ENCODE measurements around the gene MATN3. TPM values are rescaled to one million over a fixed set of nuclear protein-coding genes. Genes with fewer than 3 reads are reported as not detected.

The MATN3 gene
- total RNA-seq, 1 donor, result 3.0 TPM

GRCh38 chr2:20016346-20016745, 3.9 kb upstream of the MATN3 start:
- H3K4me3 ChIP-seq (ENCODE audit: low read depth, low read length), result no peak overlapping the region
- DNase-seq (ENCODE audit: low read depth), result no peak
- TF ChIP-seq CTCF (IDR thresholded peaks at IDR 0.05; ENCODE audit: insufficient read depth, low read depth, low read length), result no peak

- no peak overlapping the region for H3K4me3 ChIP-seq (ENCODE audit: low read depth, low read length)
- peak; percentile 70 for DNase-seq (ENCODE audit: low read depth)
- TF ChIP-seq CTCF (IDR thresholded peaks at IDR 0.05; ENCODE audit: insufficient read depth, low read depth, low read length), result peak; percentile 59
Observed at GRCh38 chr2:20015482-20016083, 3.1 kb upstream of the MATN3 start.

- no peak for DNase-seq (ENCODE audit: low read depth)
- TF ChIP-seq CTCF (IDR thresholded peaks at IDR 0.05; ENCODE audit: insufficient read depth, low read depth, low read length), result no peak
- H3K4me3 ChIP-seq (ENCODE audit: low read depth, low read length), result peak overlapping the region; percentile 55
Observed at GRCh38 chr2:20013126-20013849, 820 bp upstream of the MATN3 start.

GRCh38 chr2:20012032-20012281, 511 bp downstream of the MATN3 start:
- no peak for TF ChIP-seq CTCF (IDR thresholded peaks at IDR 0.05; ENCODE audit: insufficient read depth, low read depth, low read length)
- no peak for DNase-seq (ENCODE audit: low read depth)
- H3K4me3 ChIP-seq (ENCODE audit: low read depth, low read length), result peak overlapping the region; percentile 55

- DNase-seq (ENCODE audit: low read depth), result no peak
- no peak for TF ChIP-seq CTCF (IDR thresholded peaks at IDR 0.05; ENCODE audit: insufficient read depth, low read depth, low read length)
- no peak overlapping the region for H3K4me3 ChIP-seq (ENCODE audit: low read depth, low read length)
Observed at GRCh38 chr2:20011276-20012031, 1.0 kb downstream of the MATN3 start.

- peak; percentile 61 for DNase-seq (ENCODE audit: low read depth)
- no peak overlapping the region for H3K4me3 ChIP-seq (ENCODE audit: low read depth, low read length)
- TF ChIP-seq CTCF (IDR thresholded peaks at IDR 0.05; ENCODE audit: insufficient read depth, low read depth, low read length), result no peak
Observed at GRCh38 chr2:20008703-20009102, 3.8 kb downstream of the MATN3 start.
